ENCODE data around the gene SLC26A6. TPM values are rescaled to one million over a fixed set of nuclear protein-coding genes. Genes with fewer than 3 reads are reported as not detected.

The SLC26A6 gene
- total RNA-seq, 6 experiments from 2014 or later = 6.6 to 9.9 (median 8.6) TPM

DNA sequence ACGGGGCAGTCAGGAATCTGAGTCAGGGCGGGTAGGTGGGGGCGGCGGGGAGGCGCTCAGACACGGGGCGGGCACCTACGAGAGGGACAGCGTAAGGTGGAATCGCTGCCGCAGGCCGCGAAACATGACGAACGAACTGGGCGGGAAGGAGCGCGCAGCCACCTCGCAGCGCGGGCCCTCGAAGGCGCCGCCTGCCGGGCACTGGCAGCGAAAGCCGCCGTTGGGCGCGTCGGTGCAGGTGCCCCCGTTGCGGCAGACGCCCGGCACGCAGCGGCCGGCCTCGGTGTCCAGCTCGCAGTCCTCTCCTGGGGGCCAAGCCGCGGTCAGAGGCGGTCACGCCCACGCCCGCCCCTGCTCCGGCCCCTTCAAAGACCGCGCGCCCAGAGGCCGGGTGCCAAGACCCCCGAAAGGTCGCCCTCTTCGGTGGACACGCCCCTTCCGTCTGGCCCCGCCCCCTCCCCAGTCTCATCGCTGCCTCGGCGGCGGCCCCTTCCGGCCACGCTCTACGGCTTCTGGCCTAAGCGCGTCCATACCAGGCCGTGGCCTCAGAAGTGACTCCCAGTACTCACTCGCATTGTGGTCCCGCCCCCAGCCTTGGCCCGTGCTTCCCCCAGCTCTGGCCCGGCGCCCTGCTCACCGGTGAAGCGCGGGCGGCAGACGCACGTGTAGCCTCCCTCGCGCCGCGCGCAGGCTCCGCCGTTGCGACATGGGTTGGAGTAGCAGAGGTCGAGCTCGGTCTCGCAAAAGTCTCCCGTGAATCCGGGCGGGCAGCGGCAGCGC is 21.0 kb upstream of the SLC26A6 start:
- DNase-seq (peak; percentile 84 to 88 (median 84)), ATAC-seq (peak; percentile 90 to 93 (median 91))
- Histone ChIP-seq H3K27me3 (no peaks in the 10 kb centered on the region), H3K36me3 (no peaks in the 10 kb centered on the region), H3K27ac (peak overlapping the region in 1 of 3 donors; percentile 28), H3K9me3 (no peaks in the 10 kb centered on the region), H3K4me3 (peak overlapping the region; percentile 61 to 65 (median 64)), H3K4me1 (peaks cover 0 to 2% (median 0%) of the 10 kb centered on the region in 4 donors)
- intact Hi-C loops (cut with DNase I) = no loop called here
- TF ChIP-seq POLR2A (IDR thresholded peaks at IDR 0.05) = no peak
- TF ChIP-seq, protein P1, sequence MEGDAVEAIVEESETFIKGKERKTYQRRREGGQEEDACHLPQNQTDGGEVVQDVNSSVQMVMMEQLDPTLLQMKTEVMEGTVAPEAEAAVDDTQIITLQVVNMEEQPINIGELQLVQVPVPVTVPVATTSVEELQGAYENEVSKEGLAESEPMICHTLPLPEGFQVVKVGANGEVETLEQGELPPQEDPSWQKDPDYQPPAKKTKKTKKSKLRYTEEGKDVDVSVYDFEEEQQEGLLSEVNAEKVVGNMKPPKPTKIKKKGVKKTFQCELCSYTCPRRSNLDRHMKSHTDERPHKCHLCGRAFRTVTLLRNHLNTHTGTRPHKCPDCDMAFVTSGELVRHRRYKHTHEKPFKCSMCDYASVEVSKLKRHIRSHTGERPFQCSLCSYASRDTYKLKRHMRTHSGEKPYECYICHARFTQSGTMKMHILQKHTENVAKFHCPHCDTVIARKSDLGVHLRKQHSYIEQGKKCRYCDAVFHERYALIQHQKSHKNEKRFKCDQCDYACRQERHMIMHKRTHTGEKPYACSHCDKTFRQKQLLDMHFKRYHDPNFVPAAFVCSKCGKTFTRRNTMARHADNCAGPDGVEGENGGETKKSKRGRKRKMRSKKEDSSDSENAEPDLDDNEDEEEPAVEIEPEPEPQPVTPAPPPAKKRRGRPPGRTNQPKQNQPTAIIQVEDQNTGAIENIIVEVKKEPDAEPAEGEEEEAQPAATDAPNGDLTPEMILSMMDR (IDR thresholded peaks at IDR 0.05) = peak; percentile 52 to 66 (median 60)
- WGBS (ENCODE audit: insufficient coverage, low coverage, low lambda C conversion rate, missing lambda C conversion rate) = 15% methylated on average over 10 of the region's 94 CpGs

DNA sequence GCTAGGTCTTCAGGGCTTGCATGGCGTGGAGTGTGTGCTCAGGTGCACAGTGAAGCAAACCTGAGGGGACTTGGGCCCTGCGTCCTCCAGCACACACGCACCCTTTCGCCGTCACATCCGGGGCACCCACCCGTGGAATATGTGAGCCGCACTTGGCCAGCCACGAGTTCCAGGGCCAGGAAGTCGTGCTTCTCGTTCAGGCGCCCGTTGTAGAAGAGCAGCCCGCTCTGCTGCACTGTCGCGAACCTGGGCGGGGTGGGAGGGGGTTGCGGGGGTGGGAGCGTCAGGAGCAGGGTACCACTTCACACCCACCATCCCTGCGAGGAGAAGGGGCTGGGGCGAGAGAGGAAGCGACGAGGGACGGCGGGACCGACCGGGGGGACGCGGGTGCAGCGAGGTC is 20.3 kb upstream of the SLC26A6 start:
- Histone ChIP-seq H3K9me3 (no peaks in the 10 kb centered on the region), H3K4me3 (peak overlapping the region; percentile 61 to 65 (median 64)), H3K27me3 (no peaks in the 10 kb centered on the region), H3K4me1 (no peaks in the 10 kb centered on the region), H3K27ac (no peak overlapping the region), H3K36me3 (no peaks in the 10 kb centered on the region)
- TF ChIP-seq POLR2A (IDR thresholded peaks at IDR 0.05) = no peak
- TF ChIP-seq, protein P1 (IDR thresholded peaks at IDR 0.05) = no peak
- intact Hi-C loops (cut with DNase I) = no loop called here
- DNase-seq = no peak
- 15% methylated on average over 11 of the region's 30 CpGs for WGBS (ENCODE audit: insufficient coverage, low coverage, low lambda C conversion rate, missing lambda C conversion rate)
- no peak for ATAC-seq

DNA sequence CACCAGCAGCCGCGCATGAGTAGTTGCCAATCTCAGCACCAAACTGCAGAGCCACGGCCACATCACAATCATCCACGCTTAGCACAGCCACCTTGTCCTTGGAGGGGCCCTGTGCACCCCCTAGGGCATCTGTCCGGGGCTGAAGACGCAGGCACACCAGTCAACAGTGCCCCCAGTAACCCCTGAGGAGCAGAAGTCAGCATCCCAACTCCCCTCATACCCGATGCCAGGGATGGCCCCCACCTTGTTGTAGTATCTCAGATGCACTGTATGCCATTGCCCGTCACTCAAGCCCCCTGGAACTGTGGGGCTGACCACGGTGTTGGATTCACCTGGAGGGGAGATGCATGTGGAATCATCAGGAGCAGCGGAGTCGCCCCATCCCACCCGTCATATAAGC is 19.8 kb upstream of the SLC26A6 start:
- no peak for DNase-seq
- H3K4me1 ChIP-seq = no peaks in the 10 kb centered on the region
- no peak for ATAC-seq
- no peak overlapping the region for H3K4me3 ChIP-seq
- TF ChIP-seq, protein P1 (IDR thresholded peaks at IDR 0.05) = no peak
- no peak for TF ChIP-seq POLR2A (IDR thresholded peaks at IDR 0.05)
- no peaks in the 10 kb centered on the region for H3K9me3 ChIP-seq
- no peaks in the 10 kb centered on the region for H3K36me3 ChIP-seq
- no peak overlapping the region for H3K27ac ChIP-seq
- no peaks in the 10 kb centered on the region for H3K27me3 ChIP-seq
- intact Hi-C loops (cut with DNase I) = no loop called here
- WGBS (ENCODE audit: insufficient coverage, low coverage, low lambda C conversion rate, missing lambda C conversion rate) = 90% methylated on average over 2 of the region's 12 CpGs

DNA sequence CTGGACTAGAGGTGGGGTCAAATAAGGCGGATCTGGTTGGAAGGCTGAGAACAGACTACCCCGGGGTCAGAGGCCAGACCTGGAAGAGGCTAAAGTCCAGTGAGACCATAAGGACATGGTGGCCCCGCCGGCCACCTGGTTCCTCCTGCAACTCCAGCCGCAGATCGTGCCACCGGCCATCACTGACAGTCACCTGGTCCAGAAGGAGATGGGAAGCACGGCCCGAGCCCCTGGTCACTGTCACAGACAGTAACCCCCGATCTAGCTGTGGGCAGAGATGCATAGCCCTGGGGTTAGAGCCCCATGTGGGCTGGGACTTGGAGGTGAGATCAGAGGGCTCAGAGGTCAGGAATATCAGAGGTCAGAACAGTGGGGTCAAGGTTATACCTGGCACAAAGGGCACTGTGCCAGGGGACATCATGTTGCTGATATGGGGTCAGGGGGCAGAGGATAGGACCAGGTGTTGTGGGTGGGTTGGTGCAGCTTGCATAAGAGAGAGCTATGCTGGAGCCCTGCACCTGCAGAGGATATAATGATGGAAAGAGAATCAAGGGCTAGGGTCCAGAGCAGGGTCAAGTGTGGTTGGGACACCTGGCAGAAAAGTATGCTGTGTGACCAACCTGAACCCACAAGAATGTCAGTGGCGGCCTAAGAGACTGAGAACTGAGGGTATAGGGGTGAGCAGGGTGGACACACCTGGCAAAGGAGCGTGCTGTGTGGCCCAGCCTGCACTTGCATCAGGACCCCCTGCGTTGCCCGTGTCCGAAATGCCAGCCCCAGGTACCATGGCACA is 17.9 kb upstream of the SLC26A6 start:
- no peak for TF ChIP-seq POLR2A (IDR thresholded peaks at IDR 0.05)
- TF ChIP-seq, protein P1 (IDR thresholded peaks at IDR 0.05) = no peak
- H3K27me3 ChIP-seq = no peaks in the 10 kb centered on the region
- ATAC-seq (no peak), DNase-seq (no peak)
- intact Hi-C loops (cut with DNase I) = no loop called here
- no peaks in the 10 kb centered on the region for H3K9me3 ChIP-seq
- H3K27ac ChIP-seq = no peak overlapping the region
- H3K36me3 ChIP-seq = no peaks in the 10 kb centered on the region
- H3K4me3 ChIP-seq = no peak overlapping the region
- no peaks in the 10 kb centered on the region for H3K4me1 ChIP-seq
- 100% methylated on average over 4 of the region's 15 CpGs for WGBS (ENCODE audit: insufficient coverage, low coverage, low lambda C conversion rate, missing lambda C conversion rate)
